ENCODE data around the gene PLXNA2.

The PLXNA2 gene

DNA sequence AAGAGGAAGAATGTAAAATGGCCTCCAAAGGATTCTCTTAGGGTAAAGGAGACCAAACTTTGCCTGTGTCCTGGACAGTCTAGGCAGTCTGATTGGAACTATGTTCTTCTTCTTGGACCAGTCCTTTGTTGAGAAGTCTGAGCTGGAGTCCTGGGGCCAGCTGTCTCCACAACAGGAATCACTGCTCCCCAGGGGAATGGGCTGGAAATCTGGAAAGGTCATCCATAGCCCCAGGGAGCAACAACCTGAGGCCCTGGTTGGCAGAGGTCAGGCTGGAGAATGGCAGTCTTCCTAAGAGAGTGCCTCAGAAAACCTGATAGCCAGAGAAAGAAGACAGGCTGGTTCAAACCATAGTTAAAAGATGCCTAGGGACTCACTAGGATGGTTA lies 68.7 kb downstream of the PLXNA2 start:
- no peak for DNase-seq

DNA sequence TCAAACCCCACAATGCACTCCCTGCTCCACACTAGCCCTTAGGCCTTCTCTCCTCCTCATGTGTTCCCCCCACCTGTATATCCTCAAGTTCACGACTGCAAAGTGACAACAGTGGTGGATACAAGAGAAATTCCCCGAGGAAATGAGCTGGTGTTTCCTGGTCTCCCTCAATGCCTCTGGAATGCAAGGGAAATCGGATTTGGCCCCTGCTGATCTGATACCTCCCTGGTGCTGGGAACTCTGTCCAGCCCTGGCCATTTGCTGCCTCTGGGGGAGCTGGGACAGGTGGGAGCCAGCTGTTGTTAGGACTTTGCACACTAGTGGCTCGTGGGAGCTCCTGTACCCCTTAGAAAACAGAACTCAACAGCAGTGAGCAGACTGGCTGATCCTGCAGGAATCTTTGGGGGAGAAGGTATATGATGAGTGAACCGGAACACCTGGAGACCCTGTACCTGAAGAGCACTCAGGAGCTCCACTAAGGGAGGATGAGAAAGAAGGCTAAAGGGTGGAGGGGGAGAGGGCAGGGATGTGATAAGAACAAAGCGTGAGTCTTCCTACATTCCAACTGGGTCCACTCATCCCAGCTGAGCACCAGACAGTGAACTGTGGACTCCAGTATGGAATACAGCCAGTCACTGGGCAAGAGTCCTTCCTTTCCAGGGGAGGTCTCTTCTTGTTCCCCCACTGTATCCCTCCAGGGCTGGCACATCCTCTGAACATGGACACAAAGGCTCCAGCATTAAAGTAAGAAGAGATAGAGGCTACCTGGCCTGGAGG lies 69.3 kb downstream of the PLXNA2 start:
- no peak for DNase-seq

DNA sequence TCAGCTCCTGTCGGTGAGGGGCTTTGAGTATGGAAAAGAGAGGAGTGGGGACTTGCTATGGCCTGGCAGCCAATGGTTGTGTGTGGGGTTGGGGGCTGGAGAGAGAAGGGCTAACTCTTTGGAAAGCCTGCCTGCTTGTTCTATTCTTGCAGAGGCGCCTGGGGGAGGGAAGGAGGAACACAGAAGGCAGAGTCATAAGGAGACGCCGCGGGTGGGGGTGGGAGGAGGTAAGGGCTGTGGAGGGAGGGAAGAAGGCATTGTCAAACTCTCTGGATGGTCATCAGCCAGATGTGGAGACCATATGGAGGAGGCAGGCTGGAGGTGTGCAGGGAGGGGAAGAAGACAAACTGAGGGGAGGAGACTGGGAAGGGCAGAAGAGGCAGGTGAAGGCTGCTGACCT lies 70.0 kb downstream of the PLXNA2 start:
- no peak for DNase-seq

DNA sequence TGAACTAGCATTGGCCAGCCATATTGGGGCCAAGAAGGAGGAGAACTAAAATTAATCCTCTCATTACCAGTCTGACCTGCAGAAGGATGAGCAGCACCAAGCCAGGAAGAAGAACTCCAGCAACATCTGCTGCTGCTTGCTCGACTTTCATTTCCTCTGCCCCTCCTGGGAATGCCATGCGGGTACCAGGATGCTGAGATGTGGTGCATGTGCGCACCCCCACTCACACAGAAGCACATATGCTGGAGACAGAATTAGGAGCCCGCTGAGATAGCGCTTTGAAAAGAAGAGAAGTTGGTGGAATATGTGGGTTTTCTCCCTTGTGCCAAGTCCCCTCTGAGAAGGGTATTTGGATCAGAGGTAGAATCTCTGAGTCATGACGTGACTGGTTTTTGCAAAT lies 70.4 kb downstream of the PLXNA2 start:
- DNase-seq, result no peak

DNA sequence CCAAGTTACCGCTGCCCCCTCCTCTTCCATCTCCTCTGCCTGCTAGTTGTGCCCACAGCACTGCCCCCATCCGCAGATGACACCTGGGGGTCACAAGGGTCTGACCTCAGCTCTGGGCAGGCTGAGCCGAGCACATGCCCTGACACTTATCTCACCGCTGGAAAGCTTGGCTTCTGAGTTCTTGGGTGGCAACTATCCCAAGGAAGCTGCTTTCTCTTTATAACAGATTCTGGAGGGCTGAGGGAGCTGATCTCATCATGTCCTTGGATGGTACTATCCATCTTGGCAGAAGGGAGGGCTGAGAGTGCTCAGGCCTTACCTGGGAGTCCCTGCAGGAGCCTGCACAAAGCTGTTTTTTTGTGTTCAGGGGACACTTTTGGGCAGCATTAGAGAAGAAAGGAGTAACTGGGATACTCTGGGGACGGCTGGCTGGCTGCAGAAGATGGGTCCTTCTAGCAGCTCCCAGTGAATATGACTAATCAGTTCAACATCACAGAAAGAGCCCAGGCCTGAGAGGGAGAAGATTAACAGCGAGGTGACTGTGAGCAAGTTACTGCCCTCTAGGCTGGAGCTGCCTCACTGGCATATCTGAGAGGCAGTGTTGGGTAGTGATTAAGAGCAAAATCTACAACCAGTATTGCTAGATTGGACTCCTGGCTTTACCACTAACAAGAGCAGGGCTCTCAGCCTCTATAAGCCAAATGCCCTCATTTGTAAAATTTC lies 71.6 kb downstream of the PLXNA2 start:
- no peak for DNase-seq

DNA sequence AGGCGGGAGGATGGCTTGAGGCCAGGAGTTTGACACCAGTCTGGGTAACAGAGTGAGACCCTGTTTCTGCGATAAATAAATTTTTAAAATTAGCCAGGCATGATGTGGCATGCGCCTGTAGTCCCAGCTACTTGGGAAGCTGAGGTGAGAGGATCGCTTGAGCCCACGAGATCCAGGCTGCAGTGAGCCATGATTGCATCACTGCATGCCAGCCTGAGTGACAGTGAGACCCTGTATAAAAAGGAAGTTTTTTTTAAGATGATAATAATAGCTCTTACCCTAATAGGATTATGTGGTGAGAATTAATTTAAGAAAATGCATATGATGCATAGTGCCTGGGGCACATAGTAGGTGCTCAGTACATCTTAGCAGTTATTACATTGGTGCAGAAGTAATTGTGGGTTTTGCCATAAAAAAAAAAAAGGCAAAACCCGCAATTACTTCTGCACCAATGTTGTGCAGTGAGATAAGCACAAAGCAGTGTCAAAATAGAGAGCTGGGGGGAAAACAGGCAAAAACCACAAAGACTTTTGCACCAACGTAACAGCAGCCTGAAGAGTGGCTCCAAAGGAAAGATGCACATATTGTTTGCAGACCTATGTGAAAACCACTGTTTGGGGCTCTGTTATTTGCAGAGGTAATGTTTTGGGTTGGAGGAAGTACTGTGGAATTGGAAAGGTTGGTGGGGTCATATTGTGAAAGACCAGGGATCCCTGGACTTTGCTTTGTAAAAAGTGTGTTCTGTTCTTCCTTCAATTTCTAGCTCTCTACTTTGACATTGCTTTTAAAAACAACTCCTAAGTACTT lies 72.4 kb downstream of the PLXNA2 start:
- no peak for DNase-seq

DNA sequence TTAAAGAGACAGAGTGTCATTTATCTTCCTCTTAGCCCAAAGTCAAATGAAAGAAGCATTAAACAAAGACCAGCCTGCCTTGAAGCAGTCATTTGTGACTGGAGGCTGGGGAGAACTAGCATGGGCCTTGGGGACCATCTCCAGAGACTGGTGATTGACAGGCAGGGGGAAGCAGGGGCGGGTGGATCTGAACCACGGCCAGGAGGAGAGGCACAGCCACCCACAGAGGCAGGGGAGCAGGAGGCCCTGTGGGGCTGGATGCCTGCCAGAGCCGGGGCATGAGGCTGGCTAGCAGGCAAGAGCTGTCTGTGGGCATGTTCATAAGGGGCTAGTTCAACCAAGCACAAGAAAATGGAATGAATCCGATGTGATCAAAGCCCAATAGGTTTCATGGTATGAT lies 73.9 kb downstream of the PLXNA2 start:
- DNase-seq, result no peak

DNA sequence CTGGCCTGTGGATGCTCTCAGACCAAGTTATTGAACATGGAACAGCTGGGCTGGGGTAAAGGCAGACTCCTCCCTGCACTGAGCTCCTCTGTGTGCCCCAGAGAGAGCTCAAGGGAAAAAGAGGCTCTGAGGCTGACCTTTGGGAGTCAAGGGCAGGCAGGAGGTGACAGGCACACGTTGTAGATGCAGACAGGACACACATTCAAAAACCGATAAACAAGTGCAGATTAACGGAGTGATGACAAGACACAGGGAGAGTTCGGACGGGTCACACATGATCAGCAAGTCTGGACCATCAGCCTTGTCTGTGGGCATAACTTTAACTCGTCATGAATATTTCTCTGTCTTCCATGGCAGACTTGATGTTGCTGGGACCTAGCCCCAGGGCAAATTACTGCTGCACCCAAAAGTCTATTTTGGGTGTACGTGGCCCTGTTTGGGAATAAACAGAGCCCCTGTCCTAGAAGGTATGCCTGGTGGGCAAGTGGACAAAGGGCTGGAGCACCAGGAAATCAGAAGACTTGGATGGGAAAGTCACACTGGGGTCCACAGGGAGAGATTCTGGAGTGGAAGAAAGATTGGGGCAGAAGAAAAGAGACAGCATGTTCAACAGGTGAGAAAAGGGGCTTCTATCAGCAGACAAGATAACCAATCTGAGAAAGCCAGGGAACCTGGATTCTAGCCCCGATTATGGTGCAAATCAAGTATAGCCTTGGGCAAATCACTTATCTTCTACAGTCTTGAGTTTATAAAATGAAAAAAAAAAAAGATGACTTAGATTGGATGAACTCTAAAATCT lies 74.9 kb downstream of the PLXNA2 start:
- DNase-seq, result no peak

DNA sequence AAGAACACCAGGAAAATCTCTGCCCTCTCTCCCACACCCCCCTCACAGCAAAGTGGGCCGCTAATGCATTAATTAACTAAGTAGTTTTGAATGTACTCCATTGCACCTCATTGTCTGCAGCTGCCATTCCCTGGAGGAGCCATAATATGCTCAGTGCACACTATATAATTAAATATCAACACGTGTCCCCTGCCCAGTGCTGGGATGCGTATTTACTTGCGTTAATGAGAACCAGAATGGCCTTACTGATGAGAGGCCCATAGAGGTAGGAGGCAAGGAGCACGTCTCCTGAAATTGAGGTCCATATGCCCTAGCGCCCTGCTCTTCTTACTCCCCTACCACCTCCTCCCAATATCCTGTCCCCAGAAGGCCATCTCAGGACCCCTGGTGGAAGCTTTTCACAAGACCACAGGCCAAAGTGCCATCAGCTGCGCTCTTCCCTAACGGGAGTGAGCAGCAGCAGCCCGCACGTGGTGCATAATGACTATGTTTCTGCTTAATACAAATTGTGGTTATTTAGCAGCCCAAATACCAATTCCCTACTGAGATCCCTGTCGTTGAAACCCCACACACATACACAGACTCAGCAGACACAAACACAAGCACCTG lies 76.8 kb downstream of the PLXNA2 start:
- no peak for DNase-seq

DNA sequence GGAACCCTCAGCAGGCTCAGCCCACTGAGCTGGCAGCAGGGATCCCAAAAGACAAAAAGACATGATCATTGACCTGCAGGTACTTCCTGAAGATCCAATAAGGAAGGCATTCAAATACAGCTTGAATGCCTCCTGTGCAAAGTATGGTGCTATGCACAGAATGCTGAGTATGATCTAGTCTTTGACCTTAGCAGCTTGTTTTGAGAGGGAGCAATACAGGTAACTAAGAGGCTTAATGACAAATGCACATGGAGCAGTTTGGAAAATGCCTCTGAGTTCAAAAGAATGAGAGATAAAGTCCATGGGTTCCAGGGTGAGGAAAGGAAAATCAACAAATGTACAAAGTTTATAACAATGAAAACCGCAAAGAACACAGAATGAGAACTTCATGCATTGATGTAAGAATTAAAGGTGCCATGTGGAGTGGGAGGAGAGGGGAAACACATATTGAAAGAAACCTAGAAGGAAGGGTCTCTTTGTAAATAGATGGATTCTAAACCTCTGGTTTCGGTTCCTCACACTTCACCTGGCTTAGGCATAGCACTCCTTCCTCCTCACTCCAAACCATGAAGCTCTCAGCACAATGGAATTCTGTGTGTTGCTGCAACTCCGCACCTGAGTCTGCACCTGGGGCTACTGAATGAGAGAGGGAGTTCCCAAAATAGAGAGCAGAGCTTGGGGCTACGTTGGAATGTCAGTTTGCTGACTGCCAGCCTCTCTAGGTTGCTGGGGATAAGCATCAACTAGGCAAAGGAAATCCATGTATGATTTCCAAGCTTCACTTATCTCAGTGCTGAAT lies 77.6 kb downstream of the PLXNA2 start:
- no peak for DNase-seq

DNA sequence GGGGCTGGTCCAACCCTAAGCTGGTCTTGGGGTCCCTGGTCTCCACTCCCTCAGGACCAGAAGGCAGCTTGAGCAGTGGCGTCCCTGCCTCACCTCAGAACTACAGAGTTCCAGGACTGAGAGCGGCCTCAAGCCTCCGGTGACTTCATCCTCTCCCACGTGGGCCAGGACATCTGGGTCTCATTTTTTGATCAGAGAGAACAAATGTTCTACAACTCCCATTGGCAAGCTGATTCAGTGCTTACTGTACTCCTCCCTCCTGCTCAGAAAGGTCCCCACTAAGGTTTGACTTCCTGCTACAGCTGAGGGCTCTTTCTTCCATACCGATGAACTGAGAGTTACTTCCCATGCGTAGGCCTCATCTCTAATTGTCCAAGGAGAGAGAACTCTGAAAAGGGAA lies 78.5 kb downstream of the PLXNA2 start:
- no peak for DNase-seq

DNA sequence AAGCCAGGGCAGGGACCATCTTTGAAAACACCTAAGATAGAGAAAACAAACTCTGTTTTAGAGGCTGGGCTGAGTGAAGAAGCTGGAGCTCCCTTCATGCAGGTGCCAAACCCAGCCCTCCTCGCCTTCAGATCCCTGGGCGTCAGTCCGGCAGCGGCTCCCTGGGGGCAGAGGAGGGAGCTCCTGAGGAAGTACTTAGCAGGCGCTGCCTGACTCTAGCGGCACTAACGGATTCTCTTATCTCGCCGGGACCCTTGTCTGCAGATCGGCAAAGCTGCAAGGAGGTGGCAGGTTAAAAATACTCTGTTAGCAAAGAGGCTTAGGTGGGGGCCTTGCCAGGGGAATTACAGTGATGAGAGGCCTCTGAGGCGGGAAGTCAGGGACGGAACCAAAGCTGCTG lies 79.6 kb downstream of the PLXNA2 start:
- no peak for DNase-seq

DNA sequence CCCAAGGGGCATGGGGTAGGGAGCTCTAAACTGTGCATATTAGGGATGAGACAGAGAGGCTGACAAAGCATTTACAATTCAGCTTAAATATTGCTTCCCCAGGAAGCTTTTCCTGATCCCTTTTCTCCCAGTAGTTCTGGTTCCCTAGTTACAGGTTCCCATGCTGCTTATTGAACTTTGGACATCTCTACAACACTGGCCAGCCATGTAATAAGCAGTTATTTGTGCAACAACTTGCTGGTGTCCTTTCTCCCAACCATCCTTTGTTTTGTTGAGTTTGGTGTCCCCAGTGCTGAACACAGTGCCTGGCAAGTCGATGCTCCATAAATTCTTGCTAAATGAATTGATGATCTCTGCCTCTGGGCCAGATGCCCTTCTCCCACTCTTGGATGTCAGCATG lies 80.6 kb downstream of the PLXNA2 start:
- DNase-seq, result no peak

DNA sequence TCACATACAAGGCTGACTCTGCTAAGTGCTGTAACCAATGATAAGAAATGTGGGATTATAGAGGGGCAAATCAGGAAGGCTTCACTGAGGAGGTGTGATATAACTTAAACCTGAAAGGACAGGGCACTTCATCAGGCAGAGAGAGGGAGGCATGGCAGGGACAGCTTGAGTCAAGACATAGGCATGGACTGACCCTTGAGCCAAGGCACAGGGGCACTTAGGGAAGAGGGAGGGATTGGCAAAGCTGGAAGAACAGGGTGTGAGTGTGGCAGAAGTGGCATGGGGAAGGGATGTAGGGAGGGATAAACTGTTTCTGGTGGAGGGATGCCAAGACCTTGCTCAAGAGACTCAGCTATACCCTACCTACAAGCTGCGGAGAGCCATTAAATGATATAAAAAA lies 81.3 kb downstream of the PLXNA2 start:
- DNase-seq, result no peak

DNA sequence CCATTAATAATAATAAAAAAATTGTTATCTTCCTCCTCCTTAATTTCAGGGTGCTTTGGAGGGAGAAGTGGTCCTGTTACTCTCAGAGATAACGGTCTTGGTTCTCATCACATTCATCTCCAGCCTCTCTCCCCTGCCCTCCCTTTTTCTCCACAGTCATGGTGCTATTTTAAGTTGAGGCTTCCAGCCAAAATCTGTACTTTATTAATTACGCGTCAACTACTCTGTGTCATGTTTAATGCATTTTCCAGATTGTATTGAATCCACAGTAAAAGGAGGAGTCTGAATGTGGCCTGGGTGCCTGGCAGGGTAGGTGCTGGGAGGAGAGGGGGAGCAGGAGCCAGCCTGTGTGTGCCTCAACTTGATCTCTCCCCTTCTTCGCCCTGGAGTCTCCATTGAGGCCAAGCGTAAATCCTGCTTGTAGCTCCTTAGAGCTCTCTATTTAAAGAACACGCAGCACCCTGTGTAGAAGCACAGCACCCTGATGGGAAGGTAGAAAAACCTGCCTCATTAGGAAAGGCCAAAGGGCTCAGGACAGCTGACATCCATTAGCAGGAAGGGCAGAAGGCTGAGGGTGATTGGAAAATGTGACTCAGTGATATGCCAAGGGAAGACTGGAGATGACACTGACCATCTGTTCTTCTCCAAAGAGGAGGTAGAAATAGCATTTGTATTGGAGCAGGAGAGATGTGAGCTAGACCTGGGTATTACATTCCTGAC lies 82.4 kb downstream of the PLXNA2 start:
- DNase-seq, result no peak

DNA sequence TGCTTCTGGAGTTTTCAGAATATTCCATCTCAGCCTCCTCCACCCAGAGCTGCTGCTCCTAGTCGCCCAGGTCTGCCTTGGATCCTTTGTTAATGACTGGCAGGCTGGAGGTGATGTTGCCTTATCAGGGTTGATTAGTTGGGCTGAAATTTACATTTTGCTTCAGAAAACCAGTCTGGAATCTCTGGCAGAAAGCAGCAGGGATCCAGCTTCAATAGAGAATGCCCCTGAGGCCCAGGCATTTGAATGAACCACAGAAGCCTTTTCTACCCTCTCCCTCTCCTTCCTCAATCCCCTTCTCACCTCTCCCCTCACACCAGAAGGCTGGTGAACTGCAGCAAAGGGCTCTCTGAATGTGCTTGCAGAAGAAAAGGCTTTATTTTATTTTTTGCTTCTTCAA lies 83.2 kb downstream of the PLXNA2 start:
- DNase-seq, result no peak

DNA sequence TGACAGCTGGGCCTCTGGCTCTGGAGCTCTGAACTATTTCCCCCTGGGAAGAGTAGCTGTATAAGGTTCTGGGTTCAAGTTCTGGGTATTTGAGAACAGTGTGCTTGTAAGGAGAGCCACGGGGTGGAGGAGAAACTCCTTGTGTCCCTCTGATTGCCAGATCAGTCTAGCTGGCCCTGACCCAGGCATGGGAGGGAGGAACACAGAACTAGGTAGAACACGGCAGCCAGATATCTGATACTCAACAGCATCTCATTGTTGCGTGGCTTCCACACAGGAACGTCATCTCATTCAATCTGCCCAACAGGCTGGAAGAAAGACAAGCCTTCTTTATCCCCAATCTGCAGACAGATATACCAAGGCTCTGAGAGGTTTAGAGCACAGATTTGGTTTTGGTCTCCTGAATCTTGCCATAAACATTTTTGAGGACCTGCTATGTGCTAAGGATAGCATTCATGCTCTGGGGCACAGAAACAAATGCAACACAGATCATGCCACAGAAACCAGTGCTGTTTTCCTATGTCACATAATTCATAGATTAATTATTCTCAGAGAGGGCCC lies 83.8 kb downstream of the PLXNA2 start:
- no peak for DNase-seq

DNA sequence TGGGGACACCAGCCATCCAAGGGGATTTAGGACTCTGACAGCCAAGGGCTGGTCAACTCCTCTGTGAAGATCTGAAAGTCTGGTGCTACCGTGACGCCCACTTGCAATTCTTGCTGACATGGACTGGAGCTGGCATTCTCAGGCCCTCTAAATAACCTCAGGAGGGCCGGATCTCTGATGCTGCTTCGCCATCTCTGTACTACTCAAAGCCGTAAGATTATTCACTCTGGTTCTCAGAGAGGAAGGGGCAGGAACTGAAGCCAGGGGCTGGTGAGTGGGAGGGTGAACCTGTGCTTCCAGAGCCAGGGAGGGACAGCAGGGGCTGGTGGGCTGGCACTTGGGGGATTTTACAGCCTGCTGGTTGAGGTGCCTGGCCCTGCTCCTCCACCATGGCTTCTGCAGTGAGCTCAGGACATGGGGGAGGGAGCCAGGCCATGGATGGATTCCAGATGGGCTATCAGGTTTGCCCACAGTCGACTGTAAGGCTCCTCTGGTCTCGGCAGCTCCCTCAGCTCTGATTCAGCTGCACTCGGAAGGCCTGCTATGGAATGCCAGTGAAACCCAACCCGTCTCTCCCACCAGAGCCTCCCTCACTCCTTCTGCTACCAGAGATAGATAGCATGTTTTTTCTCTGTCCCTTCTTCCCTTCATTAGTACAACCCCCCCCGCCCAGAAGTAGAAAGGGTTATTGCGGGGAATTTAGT lies 84.5 kb downstream of the PLXNA2 start:
- no peak for DNase-seq

DNA sequence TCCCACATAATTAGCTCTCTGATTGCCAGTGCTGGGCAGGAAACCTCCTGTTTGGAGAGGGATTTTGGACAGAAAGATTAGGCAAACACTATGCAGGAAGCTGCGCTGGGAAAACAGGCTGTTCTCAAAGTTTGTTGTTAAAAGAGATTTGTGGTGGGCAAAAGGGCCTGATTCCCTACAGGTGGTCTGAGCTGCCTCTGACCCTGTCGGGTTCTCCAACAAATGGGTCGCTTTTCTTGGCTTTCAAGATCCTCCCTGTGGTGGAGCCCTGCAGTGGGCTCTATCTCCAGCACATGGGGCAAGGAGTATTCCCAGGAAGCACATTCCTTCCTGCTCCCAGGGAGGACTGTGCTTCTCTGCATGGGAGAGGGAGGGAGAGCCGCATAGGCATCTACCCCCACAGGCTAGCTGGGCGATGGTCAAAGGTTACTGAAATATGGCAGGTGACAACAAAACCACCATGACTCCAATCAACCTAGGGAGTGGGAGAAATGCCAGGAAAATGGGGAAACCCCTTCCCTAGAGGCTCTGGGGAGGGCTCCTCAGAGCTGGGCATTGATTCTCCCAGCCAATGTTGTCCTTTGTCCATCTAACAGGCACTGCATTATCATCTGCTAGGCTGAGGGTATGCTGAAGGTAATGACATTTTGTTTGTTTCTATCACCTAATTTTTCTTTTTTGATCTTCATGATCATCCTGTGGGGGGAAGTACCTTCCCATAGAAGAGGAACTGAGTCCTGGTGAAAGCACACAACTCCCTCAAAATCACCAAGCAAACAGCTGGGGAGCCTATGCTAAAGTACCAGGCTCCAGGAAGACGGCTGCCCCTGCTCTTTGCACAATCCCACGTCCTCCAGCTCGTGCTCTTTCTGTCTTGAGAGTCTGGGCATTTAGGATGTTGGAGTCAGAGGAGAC lies 85.3 kb downstream of the PLXNA2 start:
- no peak for DNase-seq

All from stimulated activated CD4-positive, alpha-beta T cell treated with anti-CD3 and anti-CD28 coated beads, Interleukin-2, amount 100 ng/mL, for 24 hours (primary cell).